ENCODE measurements around the gene CACNA1I. TPM values are rescaled to one million over a fixed set of nuclear protein-coding genes. Genes with fewer than 3 reads are reported as not detected.
"Not testable (repeated sequence)": the region's sequence is repeated elsewhere in the genome, so short reads cannot be mapped to it uniquely, and the experiment has no call there.

Gene CACNA1I
- under 1 TPM; 0.33 to 0.52 TPM for total RNA-seq

- ATAC-seq, result no peak
- WGBS, 2 donors, result 66 to 100% methylated on average over 3 to 13 of the region's 14 CpGs
- intact Hi-C loops (cut with DNase I), result no loop called here
- Histone ChIP-seq H3K9me3 (no peaks in the 10 kb centered on the region), H3K4me1 (no peaks in the 10 kb centered on the region), H3K27me3 (no peaks in the 10 kb centered on the region), H3K27ac (no peak within 1 kb of the TSS), H3K4me3 (no peak within 1 kb of the TSS), H3K36me3 (replicated peaks in 1 of 2; ENCODE audit: insufficient read depth in 1 of 2, low read depth in 2 of 2) (no peaks in the 10 kb centered on the region)
- no peak for DNase-seq
- TF ChIP-seq CTCF (IDR thresholded peaks at IDR 0.05) (no peak), POLR2A (IDR thresholded peaks at IDR 0.05) (no peak)
Observed at GRCh38 chr22:39570665-39571064, at the start of gene CACNA1I. Gene CACNA1I (plus strand): TSS chr22:39570753. CDS start chr22:39570753, 0 bp downstream.

GRCh38 chr22:39521106-39521885, 49.3 kb upstream of the CACNA1I start:
- DNase-seq; ATAC-seq; H3K27me3 ChIP-seq; H3K9me3 ChIP-seq; intact Hi-C loops (cut with DNase I): not testable (repeated sequence)
- peak overlapping the region; percentile 99 for H3K4me3 ChIP-seq
- peaks cover 6 to 13% of the 10 kb centered on the region in 2 donors for H3K36me3 ChIP-seq (replicated peaks in 1 of 2; ENCODE audit: insufficient read depth in 1 of 2, low read depth in 2 of 2)
- peaks cover 47% of the 10 kb centered on the region for H3K4me1 ChIP-seq
- H3K27ac ChIP-seq, result peak overlapping the region; percentile 97 to 98 (median 98)
- WGBS, 2 donors, result 1 to 4% methylated on average over 6 to 28 of the region's 28 CpGs

GRCh38 chr22:39522091-39522490, 48.5 kb upstream of the CACNA1I start:
- DNase-seq; H3K27me3 ChIP-seq; H3K9me3 ChIP-seq; ATAC-seq; intact Hi-C loops (cut with DNase I): not testable (repeated sequence)
- H3K27ac ChIP-seq, result peak overlapping the region in 3 of 4 donors; percentile 97 to 98 (median 98)
- H3K36me3 ChIP-seq (replicated peaks in 1 of 2; ENCODE audit: insufficient read depth in 1 of 2, low read depth in 2 of 2), result peaks cover 6 to 13% of the 10 kb centered on the region in 2 donors
- WGBS, 2 donors, result 8 to 9% methylated on average over 5 of the region's 5 CpGs
- H3K4me3 ChIP-seq, result peak overlapping the region; percentile 99
- H3K4me1 ChIP-seq, result peaks cover 52% of the 10 kb centered on the region

- no peaks in the 10 kb centered on the region for H3K9me3 ChIP-seq
- peak overlapping the region in 1 of 2 donors; percentile 99 for H3K4me3 ChIP-seq
- peak overlapping the region; percentile 52 to 98 (median 98) for H3K27ac ChIP-seq
- TF ChIP-seq CTCF (IDR thresholded peaks at IDR 0.05) (no peak), POLR2A (IDR thresholded peaks at IDR 0.05) (peak in 2 of 3 donors; percentile 39 to 51)
- H3K4me1 ChIP-seq, result peaks cover 59% of the 10 kb centered on the region
- H3K27me3 ChIP-seq, result no peaks in the 10 kb centered on the region
- peaks cover 6 to 13% of the 10 kb centered on the region in 2 donors for H3K36me3 ChIP-seq (replicated peaks in 1 of 2; ENCODE audit: insufficient read depth in 1 of 2, low read depth in 2 of 2)
- DNase-seq (peak; percentile 62 to 72 (median 67)), ATAC-seq (no peak)
- WGBS, 2 donors, result 8 to 12% methylated on average over 14 of the region's 14 CpGs
- intact Hi-C loops (cut with DNase I), result no loop called here
Observed at GRCh38 chr22:39522567-39523300, 47.8 kb upstream of the CACNA1I start.

- H3K4me3 ChIP-seq, result no peak overlapping the region
- H3K27ac ChIP-seq, result peak overlapping the region in 2 of 4 donors; percentile 0 to 15
- H3K27me3 ChIP-seq, result no peaks in the 10 kb centered on the region
- ATAC-seq, result no peak
- no peaks in the 10 kb centered on the region for H3K9me3 ChIP-seq
- intact Hi-C loops (cut with DNase I), result no loop called here
- peaks cover 6 to 13% of the 10 kb centered on the region in 2 donors for H3K36me3 ChIP-seq (replicated peaks in 1 of 2; ENCODE audit: insufficient read depth in 1 of 2, low read depth in 2 of 2)
- TF ChIP-seq CTCF (IDR thresholded peaks at IDR 0.05) (no peak), POLR2A (IDR thresholded peaks at IDR 0.05) (no peak)
- DNase-seq, result no peak
- peaks cover 67% of the 10 kb centered on the region for H3K4me1 ChIP-seq
- WGBS, 2 donors, result 65 to 73% methylated on average over 9 to 13 of the region's 13 CpGs
Observed at GRCh38 chr22:39524089-39524752, 46.3 kb upstream of the CACNA1I start.

Data from body of pancreas (tissue), 4 donors.